Right renal cortex interstitium (tissue), 3 donors: Measurements from ENCODE around the gene SLC35F1. TPM values are rescaled to one million over a fixed set of nuclear protein-coding genes. Genes with fewer than 3 reads are reported as not detected.
A peak's percentile ranks its signal among the peaks of the same experiment; 100 is the strongest.

Experiments
- DNase-seq, 3 donors: peaks; one replicate each; pipeline ENCODE4 v3.0.0-alpha.2; 2013; ENCODE audit warnings: low read depth in 3 of 3, low spot score in 2 of 3
- polyA plus RNA-seq, 3 donors: library from polyadenylated mRNA; unstranded; fragments of 120-200 nt; gene quantifications; one replicate each; pipeline ENCODE4 v1.2.1, GENCODE V29; 2013; ENCODE audit not compliant: insufficient read length in 3 of 3

Gene SLC35F1
- polyA plus RNA-seq, 3 donors: 3.1 to 3.6 (median 3.3) TPM

- DNase-seq: no peak
These were observed 195.3 kb downstream of the SLC35F1 start for GRCh38 chr6:118102401-118102800.

GRCh38 chr6:118103381-118104146, 196.5 kb downstream of the SLC35F1 start:
- no peak for DNase-seq

DNA sequence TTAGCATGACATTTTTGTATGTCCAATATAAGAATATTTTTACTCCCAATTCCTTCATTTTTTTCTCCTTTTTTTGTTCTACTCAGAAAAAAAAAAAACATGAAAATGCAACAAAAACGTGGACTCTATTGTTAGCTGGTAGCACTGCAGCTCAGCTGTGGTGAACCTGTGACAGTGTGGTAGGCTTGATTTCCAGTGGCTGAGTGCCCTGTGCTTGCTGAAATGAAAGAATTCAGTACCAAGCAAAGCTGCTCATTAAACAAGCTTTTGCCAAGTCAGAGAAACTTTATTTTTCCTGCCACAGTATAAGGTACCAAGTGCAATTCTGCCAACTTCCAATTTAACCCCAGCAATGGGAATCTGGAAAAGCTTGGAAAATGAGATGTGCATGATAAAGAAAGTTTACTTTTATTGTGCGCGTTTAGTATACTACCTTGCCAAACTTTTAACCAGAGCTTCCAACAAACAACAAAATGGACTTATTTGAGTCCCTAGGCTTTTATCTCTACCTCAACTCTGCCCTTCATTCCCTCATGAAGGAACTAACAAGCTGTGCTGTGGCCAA, 215.2 kb downstream of the SLC35F1 start:
- no peak for DNase-seq

DNA sequence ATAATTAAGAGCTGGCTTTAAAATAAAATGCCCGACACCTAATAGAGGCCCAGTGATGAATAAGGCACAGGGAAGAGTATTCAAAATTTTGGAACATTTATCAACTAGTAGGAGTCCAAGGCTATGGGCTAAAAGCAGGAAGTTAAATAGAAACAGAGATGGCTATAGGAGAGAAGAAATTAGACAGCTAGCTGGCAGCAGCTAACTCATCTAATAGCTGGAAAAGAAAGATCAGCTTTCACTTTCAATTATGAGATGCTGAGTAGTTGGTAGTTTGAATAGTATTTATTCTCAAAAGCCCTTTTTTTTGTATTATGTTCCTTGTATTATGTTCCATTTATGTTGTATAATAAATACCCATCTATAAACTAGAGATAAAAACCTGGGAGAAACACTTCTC, 215.7 kb downstream of the SLC35F1 start:
- no peak for DNase-seq

DNA sequence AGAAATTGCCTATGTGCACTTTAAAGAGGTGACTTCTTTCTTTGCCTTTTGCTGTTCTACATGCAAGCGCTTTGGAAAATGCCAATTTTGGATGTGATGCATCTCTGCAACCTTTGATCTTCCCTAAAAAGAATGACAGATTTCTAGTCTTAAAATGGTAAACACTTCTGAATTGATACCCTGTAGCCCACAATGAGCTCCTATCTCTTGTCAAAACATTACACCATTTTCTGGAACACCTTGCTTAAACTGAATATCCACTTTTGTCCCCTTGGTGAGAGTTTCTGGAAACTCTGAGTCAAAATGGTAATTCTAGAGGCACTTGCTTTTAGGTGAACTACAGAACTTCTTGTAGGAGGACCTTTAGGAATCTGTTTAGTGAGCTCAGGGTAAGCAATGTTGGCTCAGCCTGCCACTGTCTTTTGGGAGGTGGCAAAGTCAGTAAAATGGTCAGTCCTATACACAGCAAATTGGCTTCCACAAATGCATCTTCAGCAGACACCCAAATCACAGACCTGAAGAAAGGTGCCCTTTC, 216.5 kb downstream of the SLC35F1 start:
- DNase-seq: no peak

GRCh38 chr6:118124851-118125250, 217.8 kb downstream of the SLC35F1 start:
- no peak for DNase-seq

DNA sequence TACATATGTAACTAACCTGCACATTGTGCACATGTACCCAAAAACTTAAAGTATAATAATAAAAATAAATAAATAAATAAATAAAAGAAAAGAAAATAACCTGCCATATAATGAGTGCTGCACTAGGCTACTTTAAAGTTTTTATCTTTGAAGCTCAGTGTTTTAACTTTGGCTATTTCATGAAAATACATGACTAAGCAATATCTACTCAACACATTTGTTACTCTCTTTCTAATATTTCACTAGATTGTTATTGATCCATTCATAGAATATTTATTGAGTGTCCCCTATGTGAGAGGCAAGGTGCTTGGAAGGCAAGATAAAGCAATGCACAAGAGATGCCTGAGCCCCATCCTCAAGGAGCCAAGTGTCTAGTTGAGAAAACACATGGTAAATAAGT, 221.7 kb downstream of the SLC35F1 start:
- DNase-seq: no peak

DNA sequence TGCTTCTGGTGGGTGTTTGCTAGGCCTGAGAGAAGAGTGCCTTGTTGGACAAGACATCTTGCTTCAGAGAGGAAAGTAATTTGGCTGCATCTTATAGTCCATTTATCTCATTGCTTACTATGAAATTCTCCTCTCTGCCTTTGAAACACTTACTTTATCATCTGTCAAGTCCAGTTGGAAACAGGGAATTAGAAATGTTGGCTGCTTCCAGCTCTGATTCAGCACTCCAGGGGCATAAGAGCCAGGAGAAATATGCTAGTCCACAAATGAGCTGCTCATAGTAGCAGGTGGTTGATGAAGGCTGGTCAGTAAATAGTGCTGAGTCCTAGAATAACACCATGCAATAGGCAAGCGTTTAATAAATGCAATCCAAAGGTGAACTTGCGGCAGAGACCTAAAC, 227.1 kb downstream of the SLC35F1 start:
- no peak for DNase-seq

GRCh38 chr6:118134736-118135135, 227.7 kb downstream of the SLC35F1 start:
- DNase-seq: peak; percentile 23 to 45 (median 38)

DNA sequence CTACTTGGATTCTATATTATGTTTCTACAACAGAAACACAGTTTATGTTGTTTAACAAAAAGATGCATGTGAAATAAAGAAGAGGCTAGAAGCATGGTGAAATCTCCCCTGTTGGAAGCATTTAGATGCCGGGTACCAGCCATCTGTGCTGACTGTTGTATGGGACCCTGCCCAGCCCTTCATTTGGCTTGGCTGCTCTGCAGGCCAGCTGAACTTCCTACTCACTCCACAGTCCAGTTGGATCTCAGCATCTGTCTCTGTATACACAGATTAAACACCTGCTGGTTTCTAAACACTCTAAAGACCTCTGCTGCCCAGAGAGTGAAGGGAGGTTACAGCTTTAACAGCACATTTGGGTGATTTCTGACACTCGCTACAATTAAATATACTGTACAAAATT, 228.3 kb downstream of the SLC35F1 start:
- DNase-seq: no peak

DNA sequence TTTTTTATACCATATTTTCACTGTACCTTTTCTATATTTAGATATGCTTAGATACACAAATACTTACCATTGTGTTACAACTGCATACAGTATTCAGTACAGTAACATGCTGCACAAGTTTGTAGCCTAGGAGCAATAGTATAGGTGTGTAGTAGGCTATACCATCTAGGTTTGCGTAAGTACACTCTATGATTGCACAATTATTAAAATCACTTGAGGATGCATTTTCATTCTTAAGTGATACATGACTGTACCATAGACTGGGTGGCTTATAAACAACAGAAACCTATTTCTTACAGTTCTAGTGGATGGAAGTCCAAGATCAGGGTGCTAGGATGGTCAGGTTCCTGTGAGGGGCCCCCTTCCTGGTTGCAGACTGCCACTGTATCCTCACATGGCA, 234.1 kb downstream of the SLC35F1 start:
- DNase-seq: no peak

GRCh38 chr6:118146584-118146983, 239.5 kb downstream of the SLC35F1 start:
- no peak for DNase-seq

GRCh38 chr6:118147511-118147910, 240.4 kb downstream of the SLC35F1 start:
- DNase-seq: no peak

DNA sequence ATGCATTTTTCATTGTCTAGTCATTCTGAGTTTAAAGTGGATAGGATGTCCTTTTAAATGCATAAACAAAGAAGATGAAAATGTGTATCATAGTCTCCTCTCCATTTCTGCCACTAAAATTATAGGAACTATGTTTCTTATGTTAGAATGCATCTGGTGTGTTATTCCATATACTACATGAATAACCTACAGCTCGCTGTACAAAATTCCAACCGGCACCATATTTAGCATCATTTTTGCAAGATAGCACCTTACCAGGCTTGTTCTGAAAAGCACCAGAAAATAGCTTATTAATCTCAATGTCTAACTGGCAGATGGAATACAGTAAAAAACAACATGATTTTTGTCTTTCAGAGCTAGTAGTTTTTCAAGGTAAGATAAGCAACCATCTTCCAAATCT, 241.5 kb downstream of the SLC35F1 start:
- DNase-seq: no peak

DNA sequence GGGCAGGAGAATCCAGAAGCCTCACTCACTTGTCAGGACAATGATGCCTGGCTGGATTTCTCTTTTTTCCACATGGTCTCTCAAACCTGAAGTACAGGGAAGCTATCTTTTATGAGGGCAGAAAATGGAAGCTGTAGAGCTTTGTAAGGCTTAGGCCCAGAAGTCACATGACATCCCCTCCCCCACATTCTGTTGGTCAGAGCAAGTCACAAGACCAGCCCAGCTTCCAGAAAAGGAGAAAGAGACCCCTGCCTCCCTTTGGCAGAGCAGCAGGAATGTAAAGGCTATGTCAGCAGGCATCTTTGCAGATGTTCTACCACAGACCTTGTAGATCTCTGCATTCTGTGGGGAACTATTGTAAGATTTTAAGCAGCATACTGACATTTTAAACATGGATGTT, 245.5 kb downstream of the SLC35F1 start:
- DNase-seq: no peak

DNA sequence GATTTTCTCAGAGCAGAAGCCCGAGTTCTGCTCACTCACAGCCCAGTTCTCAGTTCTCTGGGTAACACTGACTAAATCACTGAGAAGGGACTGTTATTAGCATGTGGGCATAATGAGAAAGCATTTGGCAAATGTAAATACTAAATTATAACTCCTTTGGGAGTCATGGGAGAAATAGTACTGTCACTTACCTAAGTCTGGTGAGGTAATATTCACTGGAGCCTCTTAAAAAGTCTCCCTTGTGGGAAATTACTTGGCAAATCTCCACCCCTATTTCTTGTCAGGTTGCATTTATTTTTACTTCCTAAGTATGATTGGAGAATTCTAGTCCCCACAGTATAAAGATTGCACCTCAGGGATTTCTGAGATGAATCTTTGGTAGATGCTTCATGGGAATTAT, 254.3 kb downstream of the SLC35F1 start:
- no peak for DNase-seq

GRCh38 chr6:118163542-118163941, 256.5 kb downstream of the SLC35F1 start:
- DNase-seq: no peak

- no peak for DNase-seq
These were observed 258.4 kb downstream of the SLC35F1 start for GRCh38 chr6:118165500-118165899.

- no peak for DNase-seq
These were observed 261.4 kb downstream of the SLC35F1 start for GRCh38 chr6:118168421-118168820.

DNA sequence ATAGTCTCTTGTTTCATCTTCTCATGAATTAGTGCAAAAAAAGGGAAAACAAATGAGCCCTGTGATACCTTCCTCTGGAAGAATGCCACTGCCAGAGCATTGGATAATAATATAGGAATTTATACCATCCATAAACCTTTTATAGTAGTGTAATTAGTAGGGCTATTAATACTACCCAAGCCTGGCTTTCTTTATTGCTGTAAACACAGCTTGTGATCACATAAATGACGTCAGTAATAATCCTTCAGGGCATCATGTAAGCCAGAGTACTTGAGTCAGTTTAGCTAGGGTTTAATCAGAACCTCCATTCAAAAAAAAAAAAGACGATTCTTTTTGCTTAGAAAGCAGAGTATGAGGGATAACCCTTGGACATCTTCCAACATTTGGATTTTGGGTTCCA, 264.8 kb downstream of the SLC35F1 start:
- DNase-seq: no peak

DNA sequence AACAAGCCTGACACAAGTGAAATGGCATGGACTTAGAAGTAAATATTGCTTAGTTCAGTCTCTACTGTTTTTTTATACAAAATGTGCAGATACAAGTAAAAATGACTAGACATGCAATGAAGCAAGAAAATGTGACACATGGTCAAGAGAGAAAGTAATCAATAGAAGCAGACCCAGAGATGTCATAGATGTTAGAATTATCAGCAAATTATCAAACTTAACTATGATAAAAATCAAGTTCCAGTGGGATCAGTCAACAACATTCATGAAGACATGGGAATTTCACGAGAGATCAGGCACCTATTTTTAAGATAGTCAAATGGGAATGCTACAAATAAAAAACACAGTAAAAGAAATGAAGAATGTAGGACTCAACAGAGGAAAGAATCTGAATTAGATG, 267.0 kb downstream of the SLC35F1 start:
- no peak for DNase-seq

DNA sequence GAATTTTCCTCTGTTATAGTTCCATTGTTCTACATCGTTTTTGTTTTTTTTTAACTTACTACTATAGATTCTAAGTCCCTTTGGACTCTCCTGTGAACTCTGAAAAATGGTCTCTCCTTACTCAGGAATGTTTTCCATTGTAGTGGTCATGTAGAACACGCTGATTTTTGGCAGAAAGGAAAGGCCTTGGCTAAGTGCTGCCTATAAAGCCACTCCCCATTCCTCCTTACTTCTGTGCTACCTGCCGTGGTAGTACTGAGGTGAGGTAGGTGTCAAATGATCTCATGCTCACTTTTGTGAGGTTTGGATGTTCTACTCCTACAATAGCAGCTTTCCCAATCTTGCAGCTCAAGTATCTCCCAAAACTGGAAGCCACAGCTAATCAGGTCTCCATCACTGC, 270.7 kb downstream of the SLC35F1 start:
- DNase-seq: no peak
